Measurements from ENCODE around the gene PLS3.

Gene PLS3

GRCh38 chrX:115553171-115553570 lies 7.8 kb upstream of the PLS3 start:
- TF ChIP-seq CTCF (conservative IDR thresholded peaks at IDR 0.05; ENCODE audit: low read depth, low read length): no peak
- no peak for DNase-seq (ENCODE audit: low read depth)
- H3K4me3 ChIP-seq (ENCODE audit: low read depth, low read length): no peak overlapping the region

DNA sequence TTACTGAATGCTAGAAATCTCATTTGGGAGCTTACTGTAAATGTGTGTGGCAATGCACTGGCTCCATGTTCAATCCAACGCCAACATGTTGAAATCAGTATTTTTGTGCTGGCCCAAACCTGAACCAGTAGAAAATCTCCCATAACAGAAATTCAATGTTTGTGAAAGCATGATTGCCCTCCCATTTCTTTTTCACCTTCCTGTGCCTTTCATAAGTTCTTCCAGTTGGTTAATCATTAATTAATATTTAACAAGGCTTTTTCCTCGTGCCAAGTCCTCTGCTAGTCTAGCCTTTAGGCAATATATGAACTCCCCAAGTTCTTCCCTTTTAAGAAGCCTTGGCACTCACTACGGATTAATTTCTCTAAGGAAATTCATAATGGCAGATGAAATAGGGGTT lies 1.3 kb upstream of the PLS3 start:
- H3K4me3 ChIP-seq (ENCODE audit: low read depth, low read length): no peak overlapping the region
- TF ChIP-seq CTCF (conservative IDR thresholded peaks at IDR 0.05; ENCODE audit: low read depth, low read length): no peak
- no peak for DNase-seq (ENCODE audit: low read depth)

- DNase-seq (ENCODE audit: low read depth): peak; percentile 52
- TF ChIP-seq CTCF (conservative IDR thresholded peaks at IDR 0.05; ENCODE audit: low read depth, low read length): no peak
- peak overlapping the region; percentile 75 for H3K4me3 ChIP-seq (ENCODE audit: low read depth, low read length)
Observed at GRCh38 chrX:115560211-115560977, 580 bp upstream of the PLS3 start.

GRCh38 chrX:115561605-115562479 lies 868 bp downstream of the PLS3 start:
- peak; percentile 38 for TF ChIP-seq CTCF (conservative IDR thresholded peaks at IDR 0.05; ENCODE audit: low read depth, low read length)
- peak; percentile 54 for DNase-seq (ENCODE audit: low read depth)
- H3K4me3 ChIP-seq (ENCODE audit: low read depth, low read length): peak overlapping the region; percentile 75

GRCh38 chrX:115562480-115562847 lies 1.5 kb downstream of the PLS3 start:
- peak; percentile 67 for DNase-seq (ENCODE audit: low read depth)
- no peak for TF ChIP-seq CTCF (conservative IDR thresholded peaks at IDR 0.05; ENCODE audit: low read depth, low read length)
- H3K4me3 ChIP-seq (ENCODE audit: low read depth, low read length): peak overlapping the region; percentile 75

DNA sequence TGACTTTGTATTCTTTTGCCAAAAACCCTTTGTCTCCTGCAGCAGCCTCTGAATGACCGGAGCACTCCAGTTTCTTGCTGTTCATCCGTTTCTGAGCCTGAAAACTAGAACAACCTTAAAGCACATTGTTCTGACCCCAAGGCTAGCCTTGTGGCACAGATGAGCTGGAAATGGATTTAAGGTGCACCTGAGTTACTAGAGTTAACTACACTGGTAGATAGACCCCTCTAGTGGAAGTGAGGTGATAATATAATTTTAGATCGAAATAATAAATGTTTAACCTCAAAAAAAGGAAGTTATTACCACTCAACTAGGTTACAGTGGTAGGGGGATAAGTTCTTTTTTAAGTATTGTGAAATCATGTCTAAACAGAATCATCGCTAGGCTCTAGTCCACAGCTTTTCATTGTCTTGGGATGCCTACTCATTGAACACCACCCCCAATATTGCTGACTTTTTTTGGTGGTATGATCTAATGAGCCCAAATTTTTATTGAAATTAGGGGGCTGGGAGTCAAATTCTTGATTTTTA lies 2.7 kb downstream of the PLS3 start:
- H3K4me3 ChIP-seq (ENCODE audit: low read depth, low read length): peak overlapping the region; percentile 28
- peak; percentile 33 for DNase-seq (ENCODE audit: low read depth)
- peak; percentile 27 for TF ChIP-seq CTCF (conservative IDR thresholded peaks at IDR 0.05; ENCODE audit: low read depth, low read length)
